Measurements from ENCODE around the gene CELF2. TPM values are rescaled to one million over a fixed set of nuclear protein-coding genes. Genes with fewer than 3 reads are reported as not detected.

Gene CELF2
- total RNA-seq, 1 experiment from 2014 or later: 0.27 TPM

DNA sequence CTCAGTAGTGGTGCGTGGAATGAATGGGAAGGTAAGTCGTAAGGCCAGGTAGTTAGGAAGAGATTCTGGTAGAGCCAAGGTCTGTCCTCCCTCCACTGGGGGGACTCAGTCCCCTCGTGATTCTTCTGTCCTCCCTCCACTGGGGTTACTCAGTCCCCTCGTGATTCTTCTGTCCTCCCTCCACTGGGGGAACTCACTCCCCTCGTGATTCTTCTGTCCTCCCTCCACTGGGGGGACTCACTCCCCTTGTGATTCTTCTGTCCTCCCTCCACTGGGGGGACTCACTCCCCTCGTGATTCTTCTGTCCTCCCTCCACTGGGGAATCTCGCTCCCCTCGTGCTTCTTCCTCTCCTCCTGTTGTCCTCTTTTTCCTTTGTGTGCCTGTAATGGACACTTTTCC, 125.1 kb downstream of the CELF2 start:
- H3K4me1 Mint-ChIP-seq (ENCODE audit: low read depth, unreplicated experiment): peaks cover 13% of the 10 kb centered on the region
- POLR2A ChIA-PET: no interaction called here

DNA sequence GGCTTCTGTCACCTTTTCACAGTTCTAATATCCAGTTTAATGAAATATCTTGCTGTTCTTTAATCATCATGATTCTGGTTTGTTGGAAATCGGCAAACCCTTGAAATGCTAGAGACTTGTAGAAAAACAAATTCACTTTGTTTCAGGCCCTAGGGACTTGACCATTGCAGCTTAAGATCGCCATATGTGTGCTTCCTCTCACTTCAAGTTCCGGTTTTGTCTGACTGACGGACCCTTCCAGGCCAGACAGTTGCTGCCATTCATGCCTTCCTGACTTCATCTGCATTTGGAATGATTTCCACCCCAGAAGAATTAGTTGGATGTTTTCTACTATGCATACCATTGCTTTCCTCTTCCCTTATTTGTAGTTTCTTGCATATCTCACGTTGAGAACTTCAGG, 125.6 kb downstream of the CELF2 start:
- CTCF ChIA-PET: no interaction called here
- Mint-ChIP-seq H3K4me1 (ENCODE audit: low read depth, unreplicated experiment) (peaks cover 13% of the 10 kb centered on the region), H3K4me3 (ENCODE audit: unreplicated experiment) (no peak overlapping the region)

More for the DNA sequence above, 125.1 kb downstream of the CELF2 start:
- peaks cover 11% of the 10 kb centered on the region for H3K27me3 Mint-ChIP-seq (ENCODE audit: insufficient read depth, unreplicated experiment)
- no peak overlapping the region for H3K27ac Mint-ChIP-seq (ENCODE audit: unreplicated experiment)
- DNase-seq: no peak
- no peaks in the 10 kb centered on the region for H3K36me3 Mint-ChIP-seq (ENCODE audit: insufficient read depth, unreplicated experiment)
- intact Hi-C loops (cut with micrococcal nuclease; ENCODE audit: unreplicated experiment): no loop called here
- H3K4me3 Mint-ChIP-seq (ENCODE audit: unreplicated experiment): no peak overlapping the region
- no peaks in the 10 kb centered on the region for H3K9me3 ChIP-seq
- CTCF ChIA-PET: no interaction called here
- H3K4me1 ChIP-seq: peaks cover 16% of the 10 kb centered on the region
- H3K36me3 ChIP-seq (ENCODE audit: control insufficient read depth, insufficient read depth, low read length): no peaks in the 10 kb centered on the region
- TF ChIP-seq, protein P1, sequence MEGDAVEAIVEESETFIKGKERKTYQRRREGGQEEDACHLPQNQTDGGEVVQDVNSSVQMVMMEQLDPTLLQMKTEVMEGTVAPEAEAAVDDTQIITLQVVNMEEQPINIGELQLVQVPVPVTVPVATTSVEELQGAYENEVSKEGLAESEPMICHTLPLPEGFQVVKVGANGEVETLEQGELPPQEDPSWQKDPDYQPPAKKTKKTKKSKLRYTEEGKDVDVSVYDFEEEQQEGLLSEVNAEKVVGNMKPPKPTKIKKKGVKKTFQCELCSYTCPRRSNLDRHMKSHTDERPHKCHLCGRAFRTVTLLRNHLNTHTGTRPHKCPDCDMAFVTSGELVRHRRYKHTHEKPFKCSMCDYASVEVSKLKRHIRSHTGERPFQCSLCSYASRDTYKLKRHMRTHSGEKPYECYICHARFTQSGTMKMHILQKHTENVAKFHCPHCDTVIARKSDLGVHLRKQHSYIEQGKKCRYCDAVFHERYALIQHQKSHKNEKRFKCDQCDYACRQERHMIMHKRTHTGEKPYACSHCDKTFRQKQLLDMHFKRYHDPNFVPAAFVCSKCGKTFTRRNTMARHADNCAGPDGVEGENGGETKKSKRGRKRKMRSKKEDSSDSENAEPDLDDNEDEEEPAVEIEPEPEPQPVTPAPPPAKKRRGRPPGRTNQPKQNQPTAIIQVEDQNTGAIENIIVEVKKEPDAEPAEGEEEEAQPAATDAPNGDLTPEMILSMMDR (IDR thresholded peaks at IDR 0.05; ENCODE audit: insufficient read depth in 1 of 2, low read depth in 1 of 2, low read length in 1 of 2, severe bottlenecking in 1 of 2, unreplicated experiment in 1 of 2): no peak
- BruUV-seq (replicated peaks): no TSS peak
- peaks cover 19% of the 10 kb centered on the region for H3K9me3 Mint-ChIP-seq (ENCODE audit: unreplicated experiment)
- no peak overlapping the region for H3K4me3 ChIP-seq (ENCODE audit: low read depth, low read length)
- H3K27me3 ChIP-seq (replicated peaks; ENCODE audit: control insufficient read depth, insufficient read depth, low read length): no peaks in the 10 kb centered on the region

DNA sequence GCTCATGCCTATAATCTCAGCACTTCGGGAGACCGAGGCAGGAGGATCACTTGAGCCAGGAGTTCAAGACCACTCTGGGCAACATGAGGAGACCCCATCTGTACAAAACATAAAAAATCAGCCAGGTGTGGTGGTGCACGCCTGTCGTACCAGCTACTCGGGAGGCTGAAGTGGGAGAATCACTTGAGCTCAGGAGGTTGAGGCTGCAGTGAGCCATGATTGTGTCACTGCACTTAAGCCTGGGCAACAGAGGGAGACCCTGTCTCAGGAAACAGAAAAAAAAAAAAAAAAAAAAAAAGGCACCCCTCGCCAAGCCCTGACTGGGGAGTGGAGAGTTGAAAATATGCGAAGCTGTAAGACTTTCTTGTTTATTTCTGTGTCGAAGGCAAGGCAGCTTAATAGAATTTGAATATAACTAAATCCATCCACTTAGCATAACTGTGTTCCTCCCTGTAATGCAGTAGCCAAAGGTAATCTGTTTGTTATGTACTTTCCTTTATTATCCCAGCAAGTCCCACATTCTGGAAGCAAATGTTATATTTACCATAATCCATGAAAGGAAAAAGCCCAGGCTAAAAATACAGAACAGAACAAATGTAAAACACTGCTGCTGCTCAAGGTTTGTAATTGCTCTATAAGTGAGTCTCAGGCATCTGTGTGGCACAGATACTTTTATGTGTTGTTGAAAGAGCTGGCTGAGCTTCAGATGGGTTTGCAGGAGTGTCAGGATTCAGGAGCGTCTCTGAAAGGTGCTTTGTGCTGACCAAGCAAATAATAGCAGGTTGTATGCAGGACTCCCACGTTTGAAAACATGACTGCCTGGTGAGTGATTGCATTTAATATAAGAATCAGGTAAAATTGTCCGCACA, 127.2 kb downstream of the CELF2 start:
- H3K27ac Mint-ChIP-seq (ENCODE audit: unreplicated experiment): no peak overlapping the region
- H3K4me1 Mint-ChIP-seq (ENCODE audit: low read depth, unreplicated experiment): peaks cover 13% of the 10 kb centered on the region
- no TSS peak for BruUV-seq (replicated peaks)
- no peaks in the 10 kb centered on the region for H3K36me3 ChIP-seq (ENCODE audit: control insufficient read depth, insufficient read depth, low read length)
- POLR2A ChIA-PET: no interaction called here
- H3K4me3 ChIP-seq (ENCODE audit: low read depth, low read length): no peak overlapping the region
- no peaks in the 10 kb centered on the region for H3K27me3 ChIP-seq (replicated peaks; ENCODE audit: control insufficient read depth, insufficient read depth, low read length)
- TF ChIP-seq, protein P1 (IDR thresholded peaks at IDR 0.05; ENCODE audit: insufficient read depth in 1 of 2, low read depth in 1 of 2, low read length in 1 of 2, severe bottlenecking in 1 of 2, unreplicated experiment in 1 of 2): no peak
- peaks cover 19% of the 10 kb centered on the region for H3K9me3 Mint-ChIP-seq (ENCODE audit: unreplicated experiment)
- DNase-seq: no peak
- H3K27me3 Mint-ChIP-seq (ENCODE audit: insufficient read depth, unreplicated experiment): peaks cover 7% of the 10 kb centered on the region
- CTCF ChIA-PET: no interaction called here
- H3K4me3 Mint-ChIP-seq (ENCODE audit: unreplicated experiment): no peak overlapping the region
- H3K36me3 Mint-ChIP-seq (ENCODE audit: insufficient read depth, unreplicated experiment): no peaks in the 10 kb centered on the region
- H3K9me3 ChIP-seq: no peaks in the 10 kb centered on the region
- H3K4me1 ChIP-seq: peaks cover 16% of the 10 kb centered on the region
- intact Hi-C loops (cut with micrococcal nuclease; ENCODE audit: unreplicated experiment): no loop called here

More for the DNA sequence above, 125.6 kb downstream of the CELF2 start:
- no peaks in the 10 kb centered on the region for H3K27me3 ChIP-seq (replicated peaks; ENCODE audit: control insufficient read depth, insufficient read depth, low read length)
- peaks cover 16% of the 10 kb centered on the region for H3K4me1 ChIP-seq
- H3K36me3 Mint-ChIP-seq (ENCODE audit: insufficient read depth, unreplicated experiment): no peaks in the 10 kb centered on the region
- H3K4me3 ChIP-seq (ENCODE audit: low read depth, low read length): no peak overlapping the region
- H3K9me3 ChIP-seq: no peaks in the 10 kb centered on the region
- POLR2A ChIA-PET: no interaction called here
- DNase-seq: no peak
- H3K27me3 Mint-ChIP-seq (ENCODE audit: insufficient read depth, unreplicated experiment): peaks cover 11% of the 10 kb centered on the region
- intact Hi-C loops (cut with micrococcal nuclease; ENCODE audit: unreplicated experiment): no loop called here
- no peak overlapping the region for H3K27ac Mint-ChIP-seq (ENCODE audit: unreplicated experiment)
- TF ChIP-seq, protein P1 (IDR thresholded peaks at IDR 0.05; ENCODE audit: insufficient read depth in 1 of 2, low read depth in 1 of 2, low read length in 1 of 2, severe bottlenecking in 1 of 2, unreplicated experiment in 1 of 2): no peak
- H3K36me3 ChIP-seq (ENCODE audit: control insufficient read depth, insufficient read depth, low read length): no peaks in the 10 kb centered on the region
- peaks cover 19% of the 10 kb centered on the region for H3K9me3 Mint-ChIP-seq (ENCODE audit: unreplicated experiment)
- no TSS peak for BruUV-seq (replicated peaks)
